Stimulated activated CD4-positive, alpha-beta T cell treated with anti-CD3 and anti-CD28 coated beads, Interleukin-1b, Interleukin-23, amount 100 ng/mL, for 4 hours (primary cell): ENCODE data around the gene MTMR2.

Experiments used
- DNase-seq, 2 donors: peaks; one replicate each; pipeline ENCODE4 v3.0.0-alpha.2; 2020; ENCODE audit warnings: low read depth in 2 of 2

MTMR2 gene

GRCh38 chr11:95923728-95924413, at the start of gene MTMR2:
Gene MTMR2, minus strand, starts transcription at chr11:95924107. Its CDS starts 153 bp downstream, at chr11:95923954.
- peak; percentile 21 to 50 for DNase-seq

- no peak for DNase-seq
Measured at GRCh38 chr11:95972060-95972459, 48.2 kb upstream of the MTMR2 start.

- no peak for DNase-seq
Measured at GRCh38 chr11:95968585-95968984, 44.7 kb upstream of the MTMR2 start.

- no peak for DNase-seq
Measured at GRCh38 chr11:95964281-95964680, 40.4 kb upstream of the MTMR2 start.

- DNase-seq = no peak
Measured at GRCh38 chr11:95961758-95962157, 37.9 kb upstream of the MTMR2 start.

- DNase-seq = no peak
Measured at GRCh38 chr11:95950905-95951304, 27.0 kb upstream of the MTMR2 start.

- DNase-seq = no peak
Measured at GRCh38 chr11:95948637-95949036, 24.7 kb upstream of the MTMR2 start.

GRCh38 chr11:95944623-95945022, 20.7 kb upstream of the MTMR2 start:
- no peak for DNase-seq

- no peak for DNase-seq
Measured at GRCh38 chr11:95943546-95943945, 19.6 kb upstream of the MTMR2 start.

GRCh38 chr11:95939091-95939490, 15.2 kb upstream of the MTMR2 start:
- DNase-seq = no peak

- no peak for DNase-seq
Measured at GRCh38 chr11:95937358-95937757, 13.5 kb upstream of the MTMR2 start.

- no peak for DNase-seq
Measured at GRCh38 chr11:95933594-95933993, 9.7 kb upstream of the MTMR2 start.

GRCh38 chr11:95931916-95932315, 8.0 kb upstream of the MTMR2 start:
- DNase-seq = no peak

- no peak for DNase-seq
Measured at GRCh38 chr11:95930948-95931347, 7.0 kb upstream of the MTMR2 start.

GRCh38 chr11:95926726-95927125, 2.8 kb upstream of the MTMR2 start:
- DNase-seq = no peak

GRCh38 chr11:95925011-95925410, 1.1 kb upstream of the MTMR2 start:
- no peak for DNase-seq

GRCh38 chr11:95924414-95924760, 480 bp upstream of the MTMR2 start:
- no peak for DNase-seq

- no peak for DNase-seq
Measured at GRCh38 chr11:95923439-95923727, 524 bp downstream of the MTMR2 start.

GRCh38 chr11:95922536-95923438, 1.1 kb downstream of the MTMR2 start:
- DNase-seq = no peak

GRCh38 chr11:95922099-95922498, 1.8 kb downstream of the MTMR2 start:
- DNase-seq = no peak

- DNase-seq = no peak
Measured at GRCh38 chr11:95920460-95921105, 3.3 kb downstream of the MTMR2 start.

- DNase-seq = no peak
Measured at GRCh38 chr11:95919514-95919913, 4.4 kb downstream of the MTMR2 start.

GRCh38 chr11:95918720-95919119, 5.2 kb downstream of the MTMR2 start:
- no peak for DNase-seq
